ENCODE measurements around the gene CTU1. TPM values are rescaled to one million over a fixed set of nuclear protein-coding genes. Genes with fewer than 3 reads are reported as not detected.

CTU1 gene
- total RNA-seq, 2 donors from 2014 or later = 4.9 to 12.5 TPM

- no peak for ATAC-seq (ENCODE audit: insufficient number of reproducible peaks, low FRiP score, low read depth)
- Histone ChIP-seq H3K4me1 (ENCODE audit: control insufficient read depth in 1 of 2, low read depth in 2 of 2) (no peaks in the 10 kb centered on the region), H3K27ac (no peak overlapping the region), H3K4me3 (no peak overlapping the region), H3K27me3 (replicated peaks; ENCODE audit: insufficient read depth) (no peaks in the 10 kb centered on the region), H3K36me3 (no peaks in the 10 kb centered on the region), H3K9me3 (no peaks in the 10 kb centered on the region)
- DNase-seq (ENCODE audit: low spot score) = no peak
- TF ChIP-seq CTCF (IDR thresholded peaks at IDR 0.05) = no peak
Observed at GRCh38 chr19:51060336-51060735, 47.9 kb downstream of the CTU1 start.

- no peaks in the 10 kb centered on the region for H3K27me3 ChIP-seq (replicated peaks; ENCODE audit: insufficient read depth)
- no peak for TF ChIP-seq CTCF (IDR thresholded peaks at IDR 0.05)
- no peak overlapping the region for H3K4me3 ChIP-seq
- ATAC-seq (ENCODE audit: insufficient number of reproducible peaks, low FRiP score, low read depth) (no peak), DNase-seq (ENCODE audit: low spot score) (no peak)
- H3K27ac ChIP-seq = no peak overlapping the region
- no peaks in the 10 kb centered on the region for H3K9me3 ChIP-seq
- no peaks in the 10 kb centered on the region for H3K4me1 ChIP-seq (ENCODE audit: control insufficient read depth in 1 of 2, low read depth in 2 of 2)
- no peaks in the 10 kb centered on the region for H3K36me3 ChIP-seq
Observed at GRCh38 chr19:51059715-51060114, 48.5 kb downstream of the CTU1 start.

- Histone ChIP-seq H3K27ac (no peak overlapping the region), H3K4me3 (no peak overlapping the region), H3K27me3 (replicated peaks; ENCODE audit: insufficient read depth) (no peaks in the 10 kb centered on the region), H3K36me3 (no peaks in the 10 kb centered on the region), H3K9me3 (no peaks in the 10 kb centered on the region), H3K4me1 (ENCODE audit: control insufficient read depth in 1 of 2, low read depth in 2 of 2) (no peaks in the 10 kb centered on the region)
- no peak for TF ChIP-seq CTCF (IDR thresholded peaks at IDR 0.05)
- ATAC-seq (ENCODE audit: insufficient number of reproducible peaks, low FRiP score, low read depth) (no peak), DNase-seq (ENCODE audit: low spot score) (no peak)
Observed at GRCh38 chr19:51055866-51056265, 52.3 kb downstream of the CTU1 start.

Other genes with a start within 250 kb of the CTU1 start
- not detected for gene KLK2, start 235.0 kb downstream of the CTU1 start, total RNA-seq
- not detected for gene KLK4, start 197.0 kb downstream of the CTU1 start, total RNA-seq
- not detected for gene KLK5, start 155.4 kb downstream of the CTU1 start, total RNA-seq
- not detected for gene KLK6, start 138.8 kb downstream of the CTU1 start, total RNA-seq
- not detected for gene KLK7, start 124.5 kb downstream of the CTU1 start, total RNA-seq
- gene KLK8, start 106.8 kb downstream of the CTU1 start, total RNA-seq = not detected
- gene KLK10, start 88.7 kb downstream of the CTU1 start, total RNA-seq = not detected
- gene KLK11, start 81.8 kb downstream of the CTU1 start, total RNA-seq = under 1 TPM in 1 of 2 donors, not detected in 1; 0.85 TPM
- not detected for gene KLK12, start 73.4 kb downstream of the CTU1 start, total RNA-seq
- not detected for gene KLK13, start 43.3 kb downstream of the CTU1 start, total RNA-seq
- not detected for gene KLK14, start 25.5 kb downstream of the CTU1 start, total RNA-seq
- gene SIGLEC9, start 16.5 kb upstream of the CTU1 start, total RNA-seq = 10 to 100 TPM; 13.1 to 15.2 TPM
- gene SIGLEC7, start 33.9 kb upstream of the CTU1 start, total RNA-seq = 1 to 10 TPM; 2.4 to 5.9 TPM
- gene CD33, start 116.7 kb upstream of the CTU1 start, total RNA-seq = 10 to 100 TPM in 1 of 2 donors, 1 to 10 TPM in 1; 8.1 to 11.7 TPM
- not detected for gene SIGLECL1, start 142.7 kb upstream of the CTU1 start, total RNA-seq
- gene IGLON5, start 203.2 kb upstream of the CTU1 start, total RNA-seq = 1 to 10 TPM in 1 of 2 donors, not detected in 1; 1.6 TPM
- 1 to 10 TPM in 1 of 2 donors, under 1 TPM in 1; 0.54 to 1.6 TPM for gene VSIG10L, start 233.7 kb upstream of the CTU1 start, total RNA-seq